Right lobe of liver (tissue), 4 donors: ENCODE results near the gene COL27A1.

Experiments
- POLR2A ChIP-seq: fragments of 450-650 bp; IDR thresholded peaks from one replicate; pipeline ENCODE4 v1.6.1; 2017; ENCODE audit warnings: antibody characterized with exemption, mild to moderate bottlenecking
- TF ChIP-seq, protein P1 (sequence below), 4 donors: fragments of 200-600 bp in 3 of 4; fragments of 450-650 bp in 1 of 4; IDR thresholded peaks; one replicate each; pipeline versions ENCODE4 v1.5.1 to v1.8.0; 2016 to 2022; ENCODE audit warnings: antibody characterized with exemption in 4 of 4, mild to moderate bottlenecking in 2 of 4
- donor health status: DM: no; HTN: no; CAD: no.
- donor health status: DM: no; HTN: no; CAD: no.
- donor health status: DM: no; HTN: yes; CAD: no.

DNA sequence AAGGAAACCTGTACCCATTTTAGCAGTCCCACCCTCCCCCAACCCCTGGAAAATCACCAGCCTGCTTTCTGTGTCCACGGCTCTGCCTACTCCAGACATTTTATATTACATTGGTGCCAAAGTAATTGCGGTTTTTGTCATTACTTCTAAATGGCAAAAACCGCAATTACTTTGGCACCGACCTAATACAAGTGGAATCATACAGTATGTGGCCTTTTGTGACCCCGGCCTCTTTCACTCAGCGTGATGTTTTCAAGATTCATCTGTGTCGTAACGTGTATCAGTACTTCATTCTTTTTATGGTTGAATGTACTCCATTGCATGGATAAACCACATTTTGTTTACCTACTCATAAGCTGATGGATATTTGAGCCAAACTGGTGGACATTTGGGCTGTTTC is 157.8 kb downstream of the COL27A1 start:
- no peak for TF ChIP-seq POLR2A
- TF ChIP-seq, protein P1, sequence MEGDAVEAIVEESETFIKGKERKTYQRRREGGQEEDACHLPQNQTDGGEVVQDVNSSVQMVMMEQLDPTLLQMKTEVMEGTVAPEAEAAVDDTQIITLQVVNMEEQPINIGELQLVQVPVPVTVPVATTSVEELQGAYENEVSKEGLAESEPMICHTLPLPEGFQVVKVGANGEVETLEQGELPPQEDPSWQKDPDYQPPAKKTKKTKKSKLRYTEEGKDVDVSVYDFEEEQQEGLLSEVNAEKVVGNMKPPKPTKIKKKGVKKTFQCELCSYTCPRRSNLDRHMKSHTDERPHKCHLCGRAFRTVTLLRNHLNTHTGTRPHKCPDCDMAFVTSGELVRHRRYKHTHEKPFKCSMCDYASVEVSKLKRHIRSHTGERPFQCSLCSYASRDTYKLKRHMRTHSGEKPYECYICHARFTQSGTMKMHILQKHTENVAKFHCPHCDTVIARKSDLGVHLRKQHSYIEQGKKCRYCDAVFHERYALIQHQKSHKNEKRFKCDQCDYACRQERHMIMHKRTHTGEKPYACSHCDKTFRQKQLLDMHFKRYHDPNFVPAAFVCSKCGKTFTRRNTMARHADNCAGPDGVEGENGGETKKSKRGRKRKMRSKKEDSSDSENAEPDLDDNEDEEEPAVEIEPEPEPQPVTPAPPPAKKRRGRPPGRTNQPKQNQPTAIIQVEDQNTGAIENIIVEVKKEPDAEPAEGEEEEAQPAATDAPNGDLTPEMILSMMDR (IDR thresholded peaks at IDR 0.05) = no peak
